ENCODE results near the gene ELOA.
A peak's percentile ranks its signal among the peaks of the same experiment; 100 is the strongest.

Gene ELOA

DNA sequence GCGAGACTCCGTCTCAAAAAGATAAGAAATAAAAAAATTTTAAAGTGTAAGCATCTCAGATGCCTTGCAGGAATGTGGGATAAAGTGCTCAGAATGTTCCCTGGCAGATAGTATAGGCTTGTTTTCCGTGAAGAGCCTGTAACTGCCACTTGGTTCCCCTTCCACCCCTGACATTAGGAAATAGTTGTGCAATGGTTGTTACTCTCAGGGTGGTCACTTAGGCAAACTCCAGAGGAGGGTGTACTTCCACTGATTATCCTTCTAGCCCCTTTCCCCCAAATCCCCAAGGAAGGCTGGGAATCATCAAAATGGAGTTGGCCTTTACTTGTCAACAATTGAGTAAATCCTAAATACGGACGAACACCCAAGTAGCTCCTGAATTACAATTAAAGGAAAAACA is 41.3 kb upstream of the ELOA start:
- Histone ChIP-seq H3K18ac (ENCODE audit: low read length) (no peak overlapping the region), H3K14ac (ENCODE audit: low read length) (no peak overlapping the region), H3K4me1 (ENCODE audit: control insufficient read depth in 1 of 2, insufficient read depth in 2 of 2, low read length in 2 of 2) (no peaks in the 10 kb centered on the region), H4K12ac (ENCODE audit: low read depth, low read length) (no peak overlapping the region), H3K4ac (ENCODE audit: low read depth, low read length) (no peak overlapping the region), H4K8ac (ENCODE audit: low read depth, low read length) (no peak overlapping the region), H3K9ac (ENCODE audit: low read length) (no peak overlapping the region), H3K9me3 (ENCODE audit: insufficient read depth, low read depth, low read length) (no peaks in the 10 kb centered on the region), H2AK5ac (ENCODE audit: low read length) (no peak overlapping the region), H3K79me2 (ENCODE audit: control insufficient read depth, insufficient read depth, low read length, poor library complexity) (peaks cover 2% of the 10 kb centered on the region), H3K4me2 (ENCODE audit: low read length) (no peak overlapping the region), H4K91ac (ENCODE audit: low read depth, low read length) (no peak overlapping the region), H3K36me3 (ENCODE audit: control insufficient read depth in 1 of 2, insufficient read depth in 2 of 2, low read length in 2 of 2) (peaks cover 30 to 49% of the 10 kb centered on the region in 2 experiments), H2AFZ (ENCODE audit: insufficient read depth, low read length, poor library complexity) (no peak overlapping the region), H2BK5ac (ENCODE audit: low read depth, low read length, poor library complexity) (no peak overlapping the region), H3K27me3 (ENCODE audit: insufficient read depth, low read length) (no peaks in the 10 kb centered on the region), H3K4me3 (ENCODE audit: low read depth, low read length) (no peak overlapping the region), H3K27ac (ENCODE audit: low read depth, low read length) (no peak overlapping the region), H2BK120ac (ENCODE audit: insufficient read depth, low read length, poor library complexity) (no peak overlapping the region), H2BK12ac (ENCODE audit: low read length) (no peak overlapping the region), H3K79me1 (ENCODE audit: low read length) (no peaks in the 10 kb centered on the region), H3K23ac (ENCODE audit: low read length) (no peak overlapping the region)
- no CpG with 5 or more reads among the region's 5 CpGs for WGBS (ENCODE audit: extremely low coverage, insufficient coverage, insufficient read length)
- DNase-seq, result no peak

DNA sequence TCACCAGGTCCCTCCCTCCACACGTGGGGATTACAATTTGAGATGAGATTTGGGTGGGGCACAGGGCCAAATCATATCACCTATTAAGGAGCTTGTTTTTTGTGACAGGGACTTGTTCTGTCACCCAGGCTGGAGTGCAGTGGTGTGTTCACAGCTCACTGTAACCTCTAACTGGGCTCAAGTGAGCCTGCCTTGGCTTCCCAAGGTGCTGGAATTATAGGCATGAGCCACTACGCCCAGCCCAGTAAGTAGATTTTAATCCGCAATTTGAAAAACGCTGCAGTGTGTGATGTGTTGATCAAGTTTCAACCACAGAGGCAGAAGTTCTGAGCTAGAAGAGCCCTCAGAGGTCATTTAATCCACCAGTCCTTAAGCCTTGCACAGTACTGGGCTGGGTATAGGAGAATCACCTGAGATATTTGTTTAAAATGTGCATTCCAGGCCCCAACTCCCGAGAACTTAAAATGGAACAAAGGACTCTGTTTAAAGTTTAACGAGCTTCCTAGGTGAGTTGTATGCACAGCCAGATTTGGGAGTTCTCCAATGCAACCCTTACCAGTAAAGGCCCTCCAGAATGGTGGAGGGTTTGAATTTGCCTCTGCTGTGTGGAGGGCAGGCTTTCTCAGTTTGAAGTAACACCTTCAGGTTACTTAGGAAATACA is 38.3 kb upstream of the ELOA start:
- H2BK120ac ChIP-seq (ENCODE audit: insufficient read depth, low read length, poor library complexity), result no peak overlapping the region
- no peak overlapping the region for H2BK5ac ChIP-seq (ENCODE audit: low read depth, low read length, poor library complexity)
- H3K27me3 ChIP-seq (ENCODE audit: insufficient read depth, low read length), result no peaks in the 10 kb centered on the region
- H3K18ac ChIP-seq (ENCODE audit: low read length), result no peak overlapping the region
- no peak overlapping the region for H3K23ac ChIP-seq (ENCODE audit: low read length)
- H4K91ac ChIP-seq (ENCODE audit: low read depth, low read length), result no peak overlapping the region
- no peaks in the 10 kb centered on the region for H3K79me1 ChIP-seq (ENCODE audit: low read length)
- H3K27ac ChIP-seq (ENCODE audit: low read depth, low read length), result no peak overlapping the region
- no peak overlapping the region for H2BK12ac ChIP-seq (ENCODE audit: low read length)
- H3K4ac ChIP-seq (ENCODE audit: low read depth, low read length), result no peak overlapping the region
- H3K9ac ChIP-seq (ENCODE audit: low read length), result no peak overlapping the region
- H3K4me1 ChIP-seq (ENCODE audit: control insufficient read depth in 1 of 2, insufficient read depth in 2 of 2, low read length in 2 of 2), result no peaks in the 10 kb centered on the region
- no peak overlapping the region for H2AFZ ChIP-seq (ENCODE audit: insufficient read depth, low read length, poor library complexity)
- no peak overlapping the region for H3K4me2 ChIP-seq (ENCODE audit: low read length)
- WGBS (ENCODE audit: extremely low coverage, insufficient coverage, insufficient read length), result no CpG with 5 or more reads among the region's 6 CpGs
- H4K8ac ChIP-seq (ENCODE audit: low read depth, low read length), result no peak overlapping the region
- no peak overlapping the region for H4K12ac ChIP-seq (ENCODE audit: low read depth, low read length)
- no peak for DNase-seq
- no peaks in the 10 kb centered on the region for H3K9me3 ChIP-seq (ENCODE audit: insufficient read depth, low read depth, low read length)
- no peak overlapping the region for H3K4me3 ChIP-seq (ENCODE audit: low read depth, low read length)
- peaks cover 24 to 35% of the 10 kb centered on the region in 2 experiments for H3K36me3 ChIP-seq (ENCODE audit: control insufficient read depth in 1 of 2, insufficient read depth in 2 of 2, low read length in 2 of 2)
- H3K79me2 ChIP-seq (ENCODE audit: control insufficient read depth, insufficient read depth, low read length, poor library complexity), result no peaks in the 10 kb centered on the region
- H2AK5ac ChIP-seq (ENCODE audit: low read length), result no peak overlapping the region
- no peak overlapping the region for H3K14ac ChIP-seq (ENCODE audit: low read length)

DNA sequence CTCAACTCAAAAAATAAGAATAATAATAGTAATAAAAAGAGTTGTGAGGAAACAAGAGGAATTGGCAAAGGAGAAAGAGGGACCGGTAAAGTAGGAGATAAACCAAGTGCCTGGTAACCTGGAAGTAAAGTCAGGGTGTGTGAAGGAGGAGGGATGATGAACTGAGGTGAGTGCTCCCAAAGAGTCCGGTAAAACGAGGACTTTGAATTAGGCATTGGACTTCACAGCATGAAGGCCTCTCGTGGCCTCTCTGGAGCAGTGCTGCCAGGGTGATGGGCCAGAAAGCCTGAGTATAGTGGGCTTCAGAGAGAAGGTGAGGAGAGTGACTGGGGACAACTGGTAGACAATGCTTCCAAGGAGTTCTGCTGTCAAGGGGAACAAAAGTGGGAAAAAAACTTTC is 34.0 kb upstream of the ELOA start:
- Histone ChIP-seq H3K79me1 (ENCODE audit: low read length) (no peaks in the 10 kb centered on the region), H4K12ac (ENCODE audit: low read depth, low read length) (no peak overlapping the region), H3K4me3 (ENCODE audit: low read depth, low read length) (no peak overlapping the region), H2BK5ac (ENCODE audit: low read depth, low read length, poor library complexity) (no peak overlapping the region), H3K79me2 (ENCODE audit: control insufficient read depth, insufficient read depth, low read length, poor library complexity) (no peaks in the 10 kb centered on the region), H4K8ac (ENCODE audit: low read depth, low read length) (no peak overlapping the region), H3K27ac (ENCODE audit: low read depth, low read length) (no peak overlapping the region), H3K9me3 (ENCODE audit: insufficient read depth, low read depth, low read length) (no peaks in the 10 kb centered on the region), H2AFZ (ENCODE audit: insufficient read depth, low read length, poor library complexity) (no peak overlapping the region), H3K4me1 (ENCODE audit: control insufficient read depth in 1 of 2, insufficient read depth in 2 of 2, low read length in 2 of 2) (no peaks in the 10 kb centered on the region), H3K36me3 (ENCODE audit: control insufficient read depth in 1 of 2, insufficient read depth in 2 of 2, low read length in 2 of 2) (peaks cover 10 to 12% of the 10 kb centered on the region in 2 experiments), H3K14ac (ENCODE audit: low read length) (no peak overlapping the region), H4K91ac (ENCODE audit: low read depth, low read length) (no peak overlapping the region), H3K4me2 (ENCODE audit: low read length) (no peak overlapping the region), H3K23ac (ENCODE audit: low read length) (peak overlapping the region; percentile 64), H3K4ac (ENCODE audit: low read depth, low read length) (no peak overlapping the region), H3K27me3 (ENCODE audit: insufficient read depth, low read length) (no peaks in the 10 kb centered on the region), H3K18ac (ENCODE audit: low read length) (no peak overlapping the region), H2BK12ac (ENCODE audit: low read length) (no peak overlapping the region), H2AK5ac (ENCODE audit: low read length) (no peak overlapping the region), H2BK120ac (ENCODE audit: insufficient read depth, low read length, poor library complexity) (no peak overlapping the region), H3K9ac (ENCODE audit: low read length) (no peak overlapping the region)
- no CpG with 5 or more reads among the region's 4 CpGs for WGBS (ENCODE audit: extremely low coverage, insufficient coverage, insufficient read length)
- DNase-seq, result no peak

DNA sequence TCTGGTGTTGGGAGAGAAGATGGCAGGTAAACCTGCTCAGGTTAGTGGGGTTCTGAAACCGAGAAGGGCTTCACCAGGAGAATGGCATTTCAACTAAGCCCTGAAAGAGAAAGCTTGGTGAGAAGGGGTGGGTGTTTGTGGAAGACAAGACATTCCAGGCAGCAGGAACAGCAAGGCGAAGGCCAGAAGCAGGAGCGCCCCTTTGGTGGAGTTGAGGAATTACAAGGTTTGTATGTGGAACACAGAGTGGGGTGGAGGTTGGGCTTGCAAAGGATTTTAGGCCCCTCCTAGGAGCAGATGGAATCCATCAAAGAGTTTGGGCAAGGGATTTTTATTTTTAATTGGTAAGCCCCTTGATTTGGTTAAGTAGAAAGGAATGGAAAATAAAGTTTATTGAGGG is 24.8 kb upstream of the ELOA start:
- H3K23ac ChIP-seq (ENCODE audit: low read length), result no peak overlapping the region
- no peak overlapping the region for H3K9ac ChIP-seq (ENCODE audit: low read length)
- peaks cover 0 to 3% of the 10 kb centered on the region in 2 experiments for H3K36me3 ChIP-seq (ENCODE audit: control insufficient read depth in 1 of 2, insufficient read depth in 2 of 2, low read length in 2 of 2)
- no peak overlapping the region for H2AFZ ChIP-seq (ENCODE audit: insufficient read depth, low read length, poor library complexity)
- DNase-seq, result peak; percentile 32 to 63
- no peak overlapping the region for H4K8ac ChIP-seq (ENCODE audit: low read depth, low read length)
- H3K4ac ChIP-seq (ENCODE audit: low read depth, low read length), result no peak overlapping the region
- no peak overlapping the region for H3K27ac ChIP-seq (ENCODE audit: low read depth, low read length)
- no peak overlapping the region for H2BK120ac ChIP-seq (ENCODE audit: insufficient read depth, low read length, poor library complexity)
- no peak overlapping the region for H3K14ac ChIP-seq (ENCODE audit: low read length)
- no peak overlapping the region for H2BK12ac ChIP-seq (ENCODE audit: low read length)
- no peak overlapping the region for H3K4me2 ChIP-seq (ENCODE audit: low read length)
- H4K91ac ChIP-seq (ENCODE audit: low read depth, low read length), result no peak overlapping the region
- no peak overlapping the region for H3K18ac ChIP-seq (ENCODE audit: low read length)
- H2BK5ac ChIP-seq (ENCODE audit: low read depth, low read length, poor library complexity), result no peak overlapping the region
- no peaks in the 10 kb centered on the region for H3K79me2 ChIP-seq (ENCODE audit: control insufficient read depth, insufficient read depth, low read length, poor library complexity)
- no peaks in the 10 kb centered on the region for H3K79me1 ChIP-seq (ENCODE audit: low read length)
- H3K4me1 ChIP-seq (ENCODE audit: control insufficient read depth in 1 of 2, insufficient read depth in 2 of 2, low read length in 2 of 2), result no peaks in the 10 kb centered on the region
- H4K12ac ChIP-seq (ENCODE audit: low read depth, low read length), result no peak overlapping the region
- H3K27me3 ChIP-seq (ENCODE audit: insufficient read depth, low read length), result no peaks in the 10 kb centered on the region
- WGBS (ENCODE audit: extremely low coverage, insufficient coverage, insufficient read length), result no CpG with 5 or more reads among the region's 3 CpGs
- no peak overlapping the region for H2AK5ac ChIP-seq (ENCODE audit: low read length)
- H3K9me3 ChIP-seq (ENCODE audit: insufficient read depth, low read depth, low read length), result no peaks in the 10 kb centered on the region
- H3K4me3 ChIP-seq (ENCODE audit: low read depth, low read length), result no peak overlapping the region

Data from trophoblast cell (in vitro differentiated cells and primary cell).